Measurements from ENCODE around the gene SAG.
A peak's percentile ranks its signal among the peaks of the same experiment; 100 is the strongest.

The SAG gene

DNA sequence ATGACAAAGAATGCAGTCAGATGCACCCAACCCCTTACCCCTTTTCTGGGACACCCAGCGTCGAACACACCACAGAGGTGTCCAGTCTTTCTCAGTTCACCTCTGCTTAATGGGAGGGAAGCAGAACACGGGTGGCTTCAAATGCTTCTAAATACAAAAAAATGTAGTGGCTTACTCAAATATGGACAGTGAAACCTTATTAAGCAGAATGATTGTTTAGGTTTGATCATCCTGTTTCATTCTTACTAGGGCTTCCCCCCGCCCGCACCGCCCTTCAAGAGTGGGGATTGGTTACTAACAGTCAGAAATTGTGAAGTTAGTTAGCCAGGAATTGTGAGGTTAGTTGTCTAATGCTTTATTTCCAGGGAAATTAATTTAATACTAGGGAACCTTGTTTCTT is 34.5 kb upstream of the SAG start:
- Mint-ChIP-seq H3K36me3 (ENCODE audit: low read depth) (peaks cover 87% of the 10 kb centered on the region), H3K9me3 (no peaks in the 10 kb centered on the region), H3K27me3 (ENCODE audit: low read depth) (no peaks in the 10 kb centered on the region), H3K4me3 (peak overlapping the region; percentile 0), H3K4me1 (ENCODE audit: low read depth) (peaks cover 49% of the 10 kb centered on the region), H3K27ac (peak overlapping the region; percentile 72)
- no peak for DNase-seq (ENCODE audit: low spot score)

DNA sequence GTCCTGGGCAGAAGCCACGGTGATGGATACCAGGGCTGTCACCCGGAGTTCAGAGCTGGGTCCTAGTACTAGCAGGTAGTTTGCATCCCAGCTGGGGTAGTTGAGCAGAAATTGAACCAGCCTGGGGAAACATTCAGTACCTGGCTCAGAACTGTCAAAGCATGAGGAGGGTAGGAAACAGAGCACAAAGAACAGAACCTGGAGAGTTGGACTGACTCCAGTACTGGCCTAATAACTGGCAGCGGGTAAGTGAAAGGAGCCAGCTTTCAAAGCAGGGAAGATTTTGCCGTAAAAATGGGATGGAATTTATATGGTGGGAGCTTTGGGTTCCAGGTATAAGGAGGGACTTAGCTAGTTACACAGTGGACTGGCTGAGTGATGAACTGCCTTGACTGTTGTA is 32.4 kb upstream of the SAG start:
- Mint-ChIP-seq H3K27ac (no peak overlapping the region), H3K9me3 (no peaks in the 10 kb centered on the region), H3K4me3 (no peak overlapping the region), H3K4me1 (ENCODE audit: low read depth) (peaks cover 28% of the 10 kb centered on the region), H3K27me3 (ENCODE audit: low read depth) (no peaks in the 10 kb centered on the region), H3K36me3 (ENCODE audit: low read depth) (peaks cover 79% of the 10 kb centered on the region)
- no peak for DNase-seq (ENCODE audit: low spot score)

DNA sequence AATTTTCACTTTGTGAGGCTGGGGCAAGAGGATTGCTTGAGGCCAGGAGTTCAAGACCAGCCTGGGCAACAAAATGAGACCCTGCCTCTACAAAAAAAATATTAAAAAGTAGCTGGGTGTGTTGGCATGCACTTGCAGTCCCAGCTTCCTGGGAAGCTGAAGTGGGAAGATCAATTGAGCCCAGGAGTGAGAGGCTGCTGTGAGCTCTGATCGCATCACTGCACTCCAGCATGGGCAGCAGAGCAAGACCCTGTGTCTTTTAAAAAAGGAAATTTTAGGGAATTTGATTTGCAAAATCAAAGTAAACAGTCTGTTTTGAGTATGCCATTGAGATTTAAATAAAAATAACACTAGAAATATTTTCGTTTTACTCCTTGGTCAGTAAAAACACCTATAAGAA is 28.7 kb upstream of the SAG start:
- no peak overlapping the region for H3K4me3 Mint-ChIP-seq
- peaks cover 4% of the 10 kb centered on the region for H3K4me1 Mint-ChIP-seq (ENCODE audit: low read depth)
- H3K9me3 Mint-ChIP-seq: no peaks in the 10 kb centered on the region
- no peak overlapping the region for H3K27ac Mint-ChIP-seq
- H3K36me3 Mint-ChIP-seq (ENCODE audit: low read depth): peaks cover 72% of the 10 kb centered on the region
- H3K27me3 Mint-ChIP-seq (ENCODE audit: low read depth): no peaks in the 10 kb centered on the region
- no peak for DNase-seq (ENCODE audit: low spot score)

DNA sequence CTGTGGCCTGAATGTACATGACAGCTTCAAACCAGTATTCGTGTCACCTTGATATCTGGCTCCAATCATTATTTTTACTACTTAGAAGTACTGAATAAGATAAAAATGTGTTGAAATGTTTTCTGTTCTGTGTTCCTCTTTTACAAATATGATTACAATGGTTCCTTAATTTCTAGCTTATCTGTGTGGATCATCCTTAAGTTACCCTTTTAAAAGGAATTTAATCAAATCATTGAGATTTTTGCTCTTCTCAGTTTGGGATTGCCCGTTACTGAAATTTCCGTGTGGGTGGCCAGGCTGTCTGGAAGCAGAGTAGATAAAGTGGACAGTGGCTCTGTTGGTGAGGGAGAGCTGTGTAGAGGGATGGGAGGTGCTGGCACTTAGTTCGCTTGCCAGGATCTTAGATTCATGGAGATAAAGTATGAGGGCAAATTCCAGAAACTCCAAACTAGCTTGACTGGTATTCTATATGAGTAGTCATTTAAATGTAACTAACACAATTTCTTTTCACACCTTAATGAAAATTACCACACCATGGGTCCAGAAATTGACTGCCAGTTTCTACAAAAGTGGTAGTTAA is 27.4 kb upstream of the SAG start:
- Mint-ChIP-seq H3K36me3 (ENCODE audit: low read depth) (peaks cover 66% of the 10 kb centered on the region), H3K27me3 (ENCODE audit: low read depth) (no peaks in the 10 kb centered on the region), H3K27ac (no peak overlapping the region), H3K4me3 (no peak overlapping the region), H3K4me1 (ENCODE audit: low read depth) (peaks cover 3% of the 10 kb centered on the region), H3K9me3 (no peaks in the 10 kb centered on the region)
- DNase-seq (ENCODE audit: low spot score): no peak

DNA sequence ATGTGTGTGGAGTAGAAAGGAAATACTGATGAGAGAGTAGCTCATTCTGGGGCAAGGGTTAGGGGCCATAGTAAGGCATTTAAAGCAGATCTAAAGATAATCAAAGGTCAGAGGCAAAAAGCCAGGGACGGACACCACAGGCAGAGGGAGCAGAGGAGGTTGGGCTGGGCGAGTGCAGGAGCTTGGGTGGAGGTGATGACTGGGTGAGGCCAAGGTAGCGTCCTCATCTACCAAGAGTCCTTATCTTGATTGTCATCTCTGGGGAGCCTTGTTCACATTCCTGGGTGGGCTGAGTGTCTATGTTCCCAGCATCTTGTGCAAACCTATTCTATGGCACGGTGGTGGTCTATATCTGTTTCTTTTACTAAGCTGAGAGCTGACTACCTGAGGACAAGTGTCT is 26.1 kb upstream of the SAG start:
- Mint-ChIP-seq H3K4me3 (no peak overlapping the region), H3K27ac (no peak overlapping the region), H3K27me3 (ENCODE audit: low read depth) (no peaks in the 10 kb centered on the region), H3K9me3 (no peaks in the 10 kb centered on the region), H3K4me1 (ENCODE audit: low read depth) (peaks cover 3% of the 10 kb centered on the region), H3K36me3 (ENCODE audit: low read depth) (peaks cover 62% of the 10 kb centered on the region)
- DNase-seq (ENCODE audit: low spot score): no peak

DNA sequence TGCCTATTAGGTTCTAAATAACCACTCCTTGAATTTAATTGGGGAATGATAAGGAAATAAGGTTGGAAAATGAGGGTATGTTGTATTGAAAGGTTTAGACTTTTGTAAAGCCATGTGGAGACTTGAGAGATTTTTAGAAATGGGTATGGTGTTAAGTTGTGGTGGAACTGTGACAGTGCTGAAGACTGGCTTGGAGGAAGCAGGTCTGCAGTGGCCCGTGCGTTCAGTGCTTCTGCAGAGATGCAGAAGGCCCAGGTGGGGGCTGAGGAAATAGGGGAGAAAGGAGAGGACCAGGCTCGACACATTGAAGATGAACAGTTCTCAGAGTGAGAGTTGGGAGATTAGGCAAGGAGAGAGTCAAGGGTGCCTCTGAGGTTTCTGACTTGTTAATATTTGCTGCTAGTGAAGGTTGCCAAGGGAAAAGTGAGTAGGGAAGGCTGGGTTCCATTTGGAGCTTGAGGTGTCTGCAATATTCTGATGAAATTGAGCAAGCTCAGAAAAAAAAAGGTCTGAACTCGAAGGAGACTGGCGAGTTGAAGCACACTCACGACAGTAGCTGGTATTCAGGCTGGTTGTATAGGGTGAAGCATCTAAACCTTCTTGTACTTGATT is 25.5 kb upstream of the SAG start:
- Mint-ChIP-seq H3K4me1 (ENCODE audit: low read depth) (peaks cover 3% of the 10 kb centered on the region), H3K27me3 (ENCODE audit: low read depth) (no peaks in the 10 kb centered on the region), H3K4me3 (no peak overlapping the region), H3K27ac (no peak overlapping the region), H3K36me3 (ENCODE audit: low read depth) (peaks cover 68% of the 10 kb centered on the region), H3K9me3 (no peaks in the 10 kb centered on the region)
- DNase-seq (ENCODE audit: low spot score): no peak

DNA sequence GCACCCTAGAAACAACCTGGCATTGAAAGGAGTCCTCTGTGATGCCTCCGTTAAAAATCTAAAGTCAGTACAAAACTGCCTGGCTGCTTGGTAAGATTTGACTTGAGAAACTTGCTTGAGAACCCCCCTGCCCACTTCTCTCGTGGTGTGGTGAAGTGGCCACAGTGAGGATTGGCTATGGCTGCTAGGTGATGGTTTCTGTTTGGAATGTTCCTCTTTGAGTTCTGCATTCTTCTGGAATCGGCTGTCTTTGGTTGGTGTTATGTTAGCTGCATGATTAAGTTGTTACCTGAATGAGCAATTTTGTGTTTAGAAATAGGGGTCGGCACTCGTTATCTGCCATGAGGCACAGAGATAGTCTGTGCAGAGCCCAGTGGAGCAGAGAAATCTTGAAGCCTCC is 21.7 kb upstream of the SAG start:
- Mint-ChIP-seq H3K36me3 (ENCODE audit: low read depth) (peaks cover 67% of the 10 kb centered on the region), H3K4me3 (no peak overlapping the region), H3K4me1 (ENCODE audit: low read depth) (peaks cover 3% of the 10 kb centered on the region), H3K9me3 (no peaks in the 10 kb centered on the region), H3K27me3 (ENCODE audit: low read depth) (no peaks in the 10 kb centered on the region), H3K27ac (no peak overlapping the region)
- no peak for DNase-seq (ENCODE audit: low spot score)

DNA sequence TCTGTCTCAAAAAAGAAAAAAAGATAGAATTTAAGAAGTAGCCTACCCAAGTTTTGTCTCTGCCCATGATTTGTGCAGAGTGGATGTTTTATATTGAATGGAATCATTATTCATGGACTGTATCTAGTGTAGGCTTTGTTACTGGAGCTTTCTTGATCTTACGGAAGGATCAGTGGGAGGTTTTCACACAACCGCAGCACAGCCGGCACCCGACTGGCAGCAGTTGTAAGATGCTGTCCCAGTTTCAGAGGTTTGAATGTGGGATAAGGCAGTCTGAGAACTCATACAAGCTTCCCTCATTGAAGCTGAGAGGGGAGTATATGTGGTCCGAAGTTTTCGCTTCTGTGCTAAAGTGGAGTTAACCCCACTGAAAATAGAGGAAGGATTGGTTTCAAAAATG is 19.7 kb upstream of the SAG start:
- peaks cover 3% of the 10 kb centered on the region for H3K4me1 Mint-ChIP-seq (ENCODE audit: low read depth)
- DNase-seq (ENCODE audit: low spot score): no peak
- no peak overlapping the region for H3K27ac Mint-ChIP-seq
- peaks cover 68% of the 10 kb centered on the region for H3K36me3 Mint-ChIP-seq (ENCODE audit: low read depth)
- no peaks in the 10 kb centered on the region for H3K27me3 Mint-ChIP-seq (ENCODE audit: low read depth)
- H3K4me3 Mint-ChIP-seq: no peak overlapping the region
- H3K9me3 Mint-ChIP-seq: no peaks in the 10 kb centered on the region

DNA sequence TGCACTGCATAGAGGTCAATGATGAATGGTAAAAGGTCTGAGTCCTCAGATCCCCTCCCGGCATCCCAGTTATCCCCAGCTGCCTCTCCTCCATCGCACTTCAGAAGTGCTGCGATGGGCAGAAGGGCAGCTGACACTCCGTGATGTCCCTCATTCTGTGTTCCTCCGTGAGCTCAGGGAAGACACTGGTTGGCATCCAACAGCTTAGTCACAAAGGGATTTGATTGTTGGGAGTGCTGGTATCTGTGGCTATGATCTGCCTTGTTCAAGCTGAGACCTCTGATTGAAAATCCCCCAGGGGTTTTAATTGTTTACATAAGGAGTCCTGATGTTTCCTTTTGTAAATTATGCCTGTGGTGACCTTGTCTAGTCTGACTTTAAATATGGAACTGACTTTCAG is 19.0 kb upstream of the SAG start:
- no peaks in the 10 kb centered on the region for H3K4me1 Mint-ChIP-seq (ENCODE audit: low read depth)

DNA sequence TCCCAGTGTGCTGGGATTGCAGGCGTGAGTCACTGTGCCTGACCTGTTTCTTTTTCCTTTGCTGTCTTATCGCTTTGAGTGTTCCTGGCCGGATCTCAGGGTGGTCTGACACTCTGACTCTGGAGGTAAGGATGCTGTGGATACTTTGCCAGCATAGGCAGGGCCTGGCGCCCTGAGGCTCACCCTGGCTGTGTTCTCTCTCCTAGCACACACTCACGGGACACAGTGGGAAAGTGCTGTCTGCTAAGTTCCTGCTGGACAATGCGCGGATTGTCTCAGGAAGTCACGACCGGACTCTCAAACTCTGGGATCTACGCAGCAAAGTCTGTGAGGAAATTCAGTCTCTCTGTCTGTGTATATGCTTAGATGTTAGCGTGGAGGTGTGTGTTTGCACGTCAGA is 18.0 kb upstream of the SAG start:
- H3K27me3 Mint-ChIP-seq (ENCODE audit: low read depth): no peaks in the 10 kb centered on the region
- H3K4me3 Mint-ChIP-seq: no peak overlapping the region
- H3K4me1 Mint-ChIP-seq (ENCODE audit: low read depth): no peaks in the 10 kb centered on the region
- no peak overlapping the region for H3K27ac Mint-ChIP-seq
- no peaks in the 10 kb centered on the region for H3K9me3 Mint-ChIP-seq
- peaks cover 78% of the 10 kb centered on the region for H3K36me3 Mint-ChIP-seq (ENCODE audit: low read depth)
- DNase-seq (ENCODE audit: low spot score): no peak

More for the DNA sequence above, 19.0 kb upstream of the SAG start:
- no peak for DNase-seq (ENCODE audit: low spot score)
- Mint-ChIP-seq H3K36me3 (ENCODE audit: low read depth) (peaks cover 70% of the 10 kb centered on the region), H3K27me3 (ENCODE audit: low read depth) (no peaks in the 10 kb centered on the region), H3K9me3 (no peaks in the 10 kb centered on the region), H3K4me3 (no peak overlapping the region), H3K27ac (no peak overlapping the region)

DNA sequence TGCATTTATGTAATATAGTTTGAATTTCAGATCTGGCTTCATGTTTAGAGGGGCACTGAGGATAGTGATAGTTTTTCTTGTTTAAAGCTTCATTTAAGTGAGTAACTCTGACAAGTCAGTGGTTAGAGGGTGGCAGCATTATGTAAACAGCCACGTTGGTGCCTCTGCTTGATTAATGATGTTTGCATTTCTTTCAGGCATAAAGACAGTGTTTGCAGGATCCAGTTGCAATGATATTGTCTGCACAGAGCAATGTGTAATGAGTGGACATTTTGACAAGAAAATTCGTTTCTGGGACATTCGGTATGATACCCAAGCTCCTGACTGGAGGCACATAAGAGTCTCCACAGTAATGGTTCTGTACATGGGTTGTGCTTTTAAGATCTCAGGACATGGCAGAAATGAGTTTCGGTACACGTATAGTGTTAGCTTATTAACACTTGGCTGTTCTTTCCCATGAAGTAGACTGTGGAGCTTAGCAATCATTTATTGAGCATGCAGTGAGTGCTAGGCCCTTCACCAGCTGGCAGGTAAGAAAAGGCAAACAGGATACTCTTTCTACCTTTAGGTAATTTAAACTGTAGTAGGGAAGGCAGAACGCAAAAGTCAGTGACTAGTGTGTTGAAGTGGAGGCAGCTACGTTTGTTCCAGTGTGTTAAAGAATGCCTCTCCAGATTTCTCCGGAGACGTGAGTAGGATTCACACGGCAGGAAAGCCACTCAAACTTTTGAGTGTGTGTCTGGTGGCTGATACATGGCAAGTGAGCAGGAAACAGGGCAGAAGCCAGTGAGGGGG is 17.4 kb upstream of the SAG start:
- no peak for DNase-seq (ENCODE audit: low spot score)
- no peaks in the 10 kb centered on the region for H3K9me3 Mint-ChIP-seq
- H3K4me3 Mint-ChIP-seq: no peak overlapping the region
- no peak overlapping the region for H3K27ac Mint-ChIP-seq
- peaks cover 78% of the 10 kb centered on the region for H3K36me3 Mint-ChIP-seq (ENCODE audit: low read depth)
- H3K27me3 Mint-ChIP-seq (ENCODE audit: low read depth): no peaks in the 10 kb centered on the region
- no peaks in the 10 kb centered on the region for H3K4me1 Mint-ChIP-seq (ENCODE audit: low read depth)

DNA sequence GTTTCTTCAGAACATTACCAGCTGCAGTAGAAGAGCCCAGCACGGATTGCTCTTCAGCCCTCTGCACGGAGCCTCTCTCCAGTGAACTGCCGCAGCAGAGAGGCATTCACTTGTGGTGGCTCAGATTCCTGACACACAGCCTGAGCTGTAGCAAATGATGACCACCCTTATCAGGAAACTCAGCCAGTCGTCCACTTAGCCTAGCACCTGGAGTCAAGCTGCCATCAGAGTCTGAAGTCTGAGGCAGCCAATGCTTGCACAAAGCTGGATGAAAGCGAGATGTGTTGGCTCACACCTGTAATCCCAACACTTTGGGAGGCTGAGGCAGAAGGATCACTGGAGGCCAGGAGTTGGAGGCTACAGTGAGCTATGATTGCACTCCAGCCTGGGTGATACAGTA is 11.7 kb upstream of the SAG start:
- no peak for DNase-seq (ENCODE audit: low spot score)
- H3K4me3 Mint-ChIP-seq: no peak overlapping the region
- H3K9me3 Mint-ChIP-seq: no peaks in the 10 kb centered on the region
- H3K36me3 Mint-ChIP-seq (ENCODE audit: low read depth): peaks cover 48% of the 10 kb centered on the region
- no peak overlapping the region for H3K27ac Mint-ChIP-seq
- no peaks in the 10 kb centered on the region for H3K27me3 Mint-ChIP-seq (ENCODE audit: low read depth)
- no peaks in the 10 kb centered on the region for H3K4me1 Mint-ChIP-seq (ENCODE audit: low read depth)

DNA sequence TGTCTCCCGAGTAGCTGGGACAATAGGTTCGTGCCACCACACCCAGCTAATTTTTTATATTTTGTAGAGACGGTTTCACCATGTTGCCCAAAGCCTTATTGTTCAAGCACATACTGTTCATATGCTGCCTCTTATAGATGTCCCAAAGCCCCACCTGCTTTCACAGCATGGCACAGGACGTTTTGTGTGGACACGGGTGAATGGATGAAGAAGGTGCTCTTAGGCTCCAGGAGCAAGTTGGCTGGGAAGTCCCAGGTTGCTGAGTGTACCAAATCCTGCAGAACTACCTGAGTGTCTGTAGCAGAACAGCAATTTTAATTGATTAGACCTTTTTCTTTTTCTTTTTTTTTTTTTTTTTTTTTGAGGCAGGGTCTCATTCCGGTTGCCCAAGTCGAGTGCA is 10.5 kb upstream of the SAG start:
- H3K36me3 Mint-ChIP-seq (ENCODE audit: low read depth): peaks cover 36% of the 10 kb centered on the region
- H3K4me1 Mint-ChIP-seq (ENCODE audit: low read depth): no peaks in the 10 kb centered on the region
- no peaks in the 10 kb centered on the region for H3K9me3 Mint-ChIP-seq
- no peaks in the 10 kb centered on the region for H3K27me3 Mint-ChIP-seq (ENCODE audit: low read depth)
- no peak overlapping the region for H3K4me3 Mint-ChIP-seq
- no peak for DNase-seq (ENCODE audit: low spot score)
- no peak overlapping the region for H3K27ac Mint-ChIP-seq

DNA sequence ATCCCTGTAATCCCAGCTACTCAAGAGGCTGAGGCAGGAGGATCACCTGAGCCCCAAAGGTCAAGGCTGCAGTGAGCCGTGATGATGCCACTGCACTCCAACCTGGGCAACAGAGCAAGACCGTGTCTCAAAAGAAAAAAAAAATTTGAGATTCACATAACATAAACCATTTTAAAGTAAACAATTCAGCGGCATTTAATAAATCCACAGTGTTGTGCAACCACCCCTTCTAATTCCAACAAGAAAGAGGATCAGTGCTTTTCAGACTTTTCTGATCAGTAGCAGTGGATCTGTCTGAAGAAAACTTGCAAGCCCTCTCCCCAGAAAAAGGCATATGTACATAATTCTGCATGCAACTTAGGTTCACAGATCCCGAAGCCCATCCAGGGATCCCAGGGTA is 7.2 kb upstream of the SAG start:
- H3K27me3 Mint-ChIP-seq (ENCODE audit: low read depth): no peaks in the 10 kb centered on the region
- no peaks in the 10 kb centered on the region for H3K4me1 Mint-ChIP-seq (ENCODE audit: low read depth)
- H3K27ac Mint-ChIP-seq: no peak overlapping the region

More for the DNA sequence above, 7.2 kb upstream of the SAG start:
- Mint-ChIP-seq H3K4me3 (no peak overlapping the region), H3K9me3 (no peaks in the 10 kb centered on the region), H3K36me3 (ENCODE audit: low read depth) (peaks cover 7% of the 10 kb centered on the region)
- no peak for DNase-seq (ENCODE audit: low spot score)

Measured in T-helper 2 cell treated with Interferon-gamma antibody and Interleukin-4, amounts not matched to agents 5 μg/mL and 100 μg/mL, for 36 hours (primary cell).